H1 (cell line): ENCODE data around the gene FHIT. TPM values are rescaled to one million over a fixed set of nuclear protein-coding genes. Genes with fewer than 3 reads are reported as not detected.

Experiments used
- EGR1 ChIP-seq: IDR thresholded peaks from 2 replicates; pipeline ENCODE4 v1.6.1; 2011; ENCODE audit warnings: low read depth, low read length, borderline replicate concordance
- JUND ChIP-seq: IDR thresholded peaks from 2 replicates; pipeline ENCODE4 v1.6.1; 2011; ENCODE audit warnings: mild to moderate bottlenecking, improper control_type of control experiment, low read length
- TCF12 ChIP-seq: IDR thresholded peaks from 2 replicates; pipeline ENCODE4 v1.6.1; 2011; ENCODE audit warnings: low read depth, mild to moderate bottlenecking, low read length
- polyA plus RNA-seq, 7 experiments: library from polyadenylated mRNA; depleted of rRNA in 3 of 7; stranded (reverse) in 5 of 7; unstranded in 2 of 7; fragments of >200 nt in 5 of 7; fragments of 200-250 nt in 2 of 7; gene quantifications; 1 replicate in 5 of 7; 2 replicates in 1 of 7; 4 replicates in 1 of 7; pipeline versions ENCODE4 v1.2.1 to v1.2.3, GENCODE V29; 2011 to 2013; ENCODE audit warnings: missing spikeins in 2 of 7, mixed read lengths in 2 of 7
- total RNA-seq: library from RNA; stranded (reverse); fragmentation: NEBNext Ultra II Directional; extraction: Animal tissue kit (Norgen Biotek cat#: 25700); gene quantifications from 2 replicates; pipeline ENCODE4 v1.2.1, GENCODE V29; 2021

FHIT gene
- total and polyA plus RNA-seq, 2 of the 8 experiments (the other 6 are each of a cell fraction or from before 2014, with no cell fraction given) = 1.2 to 3.2 TPM

DNA sequence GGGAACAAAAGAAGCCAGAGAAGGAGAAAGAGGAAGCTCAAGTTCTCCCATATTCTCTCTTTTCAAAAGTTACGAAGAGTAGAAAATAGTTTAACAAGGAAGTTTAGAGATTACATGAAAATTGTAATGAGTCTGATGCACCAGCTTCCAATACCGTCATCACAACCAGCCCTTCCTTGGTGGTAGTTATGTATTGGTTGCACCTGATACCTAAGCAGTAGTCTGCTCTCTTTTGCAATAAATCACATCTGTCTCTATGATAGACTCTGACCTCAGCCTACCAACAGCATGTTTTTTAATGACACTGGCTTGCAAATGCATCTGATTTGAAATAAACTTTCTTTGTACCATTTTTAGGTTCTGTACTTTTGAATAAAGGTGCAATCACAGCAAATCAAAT, 575.8 kb downstream of the FHIT start (continued):
- TF ChIP-seq TCF12 (no peak), JUND (no peak), EGR1 (no peak)
